Neural cell (in vitro differentiated cells): ENCODE data around the gene TMCO2. TPM values are rescaled to one million over a fixed set of nuclear protein-coding genes. Genes with fewer than 3 reads are reported as not detected.

Experiments used
- H2AFZ ChIP-seq: fragments of 200-600, 300-800 bp; sonication (generic), shearing (Covaris generic); 2 replicates; pipeline ENCODE4 v1.6.0; 2014; ENCODE audit warnings: low read depth, mild to moderate bottlenecking, antibody characterized with exemption, low read length, moderate library complexity
- H3F3A ChIP-seq: fragments of 200-600 bp; shearing (Covaris generic); 2 replicates; pipeline ENCODE4 v1.6.1; 2016; ENCODE audit warnings: mild to moderate bottlenecking, moderate library complexity, mixed read lengths, antibody characterized with exemption, low read length; ENCODE audit not compliant: insufficient read depth, poor library complexity, severe bottlenecking
- H3K27ac ChIP-seq: fragments of 200-600, 300-800 bp; sonication (generic), shearing (Covaris generic); 2 replicates; pipeline ENCODE4 v1.5.1; 2014; ENCODE audit warnings: mild to moderate bottlenecking, low read length, moderate library complexity
- H3K27me3 ChIP-seq: fragments of 300-800, 200-600 bp; sonication (generic), shearing (Covaris generic); 2 replicates; pipeline ENCODE4 v1.6.0; 2014; ENCODE audit warnings: mild to moderate bottlenecking, low read depth, low read length, moderate library complexity; ENCODE audit not compliant: insufficient read depth
- H3K36me3 ChIP-seq: fragments of 300-800, 200-600 bp; sonication (generic), shearing (Covaris generic); 2 replicates; pipeline ENCODE4 v1.5.1; 2014; ENCODE audit warnings: mild to moderate bottlenecking, antibody characterized with exemption, low read length, moderate library complexity; ENCODE audit not compliant: insufficient read depth
- H3K4me2 ChIP-seq: fragments of 300-800, 200-600 bp; sonication (generic), shearing (Covaris generic); 2 replicates; pipeline ENCODE4 v1.6.0; 2014; ENCODE audit warnings: mild to moderate bottlenecking, low read length
- H3K4me3 ChIP-seq: fragments of 300-800, 200-600 bp; sonication (generic), shearing (Covaris generic); 2 replicates; pipeline ENCODE4 v1.5.1; 2014; ENCODE audit warnings: mild to moderate bottlenecking, low read length, moderate library complexity
- H3K79me2 ChIP-seq: fragments of 200-600 bp; shearing (Covaris generic); replicated peaks from 2 replicates; pipeline ENCODE4 v1.6.0; 2014; ENCODE audit warnings: mild to moderate bottlenecking, low read length, moderate library complexity; ENCODE audit not compliant: insufficient read depth
- H3K9ac ChIP-seq: fragments of 300-800, 200-600 bp; sonication (generic), shearing (Covaris generic); 2 replicates; pipeline ENCODE4 v1.6.1; 2016; ENCODE audit warnings: mild to moderate bottlenecking, low read length, mixed read lengths
- H3K9me2 ChIP-seq: fragments of 200-600 bp; shearing (Covaris generic); 2 replicates; pipeline ENCODE4 v1.6.1; 2016; ENCODE audit warnings: mild to moderate bottlenecking, low read length, mixed read lengths; ENCODE audit not compliant: insufficient read depth
- H3K9me3 ChIP-seq: fragments of 200-600, 300-800 bp; sonication (generic), shearing (Covaris generic); 2 replicates; pipeline ENCODE4 v1.6.1; 2016; ENCODE audit warnings: mild to moderate bottlenecking, mixed run types, low read length, moderate library complexity, mixed read lengths
- H4K20me1 ChIP-seq: fragments of 200-600 bp; shearing (Covaris generic); 2 replicates; pipeline ENCODE4 v1.6.1; 2016; ENCODE audit warnings: mild to moderate bottlenecking, mixed run types; ENCODE audit not compliant: insufficient read depth
- EP300 ChIP-seq: fragments of 450-650 bp; conservative IDR thresholded peaks from 2 replicates; pipeline ENCODE4 v1.6.1; 2014; ENCODE audit warnings: antibody characterized with exemption, mild to moderate bottlenecking, moderate library complexity; ENCODE audit not compliant: poor library complexity, severe bottlenecking
- EZH2 ChIP-seq: fragments of 200-600, 300-800 bp; shearing (Covaris generic), sonication (generic); IDR thresholded peaks from 2 replicates; pipeline ENCODE4 v1.6.1; 2014; ENCODE audit warnings: antibody characterized with exemption, low read length, borderline replicate concordance, mild to moderate bottlenecking; ENCODE audit not compliant: insufficient read depth, poor library complexity, severe bottlenecking
- MXI1 ChIP-seq: fragments of 450-650 bp; conservative IDR thresholded peaks from 2 replicates; pipeline ENCODE4 v1.6.1; 2014; ENCODE audit warnings: antibody characterized with exemption, mild to moderate bottlenecking; ENCODE audit not compliant: poor library complexity, severe bottlenecking
- POLR2AphosphoS5 ChIP-seq: IDR thresholded peaks from 2 replicates; pipeline ENCODE4 v1.6.1; 2012
- RAD21 ChIP-seq: fragments of 450-650 bp; conservative IDR thresholded peaks from 2 replicates; pipeline ENCODE4 v1.6.1; 2014; ENCODE audit warnings: antibody characterized with exemption, mild to moderate bottlenecking, moderate library complexity
- SMC3 ChIP-seq: fragments of 450-650 bp; conservative IDR thresholded peaks from 2 replicates; pipeline ENCODE4 v1.6.1; 2014; ENCODE audit warnings: antibody characterized with exemption, mild to moderate bottlenecking, moderate library complexity; ENCODE audit not compliant: poor library complexity
- TAF1 ChIP-seq: IDR thresholded peaks from 2 replicates; pipeline ENCODE4 v1.6.1; 2012; ENCODE audit warnings: low read depth
- polyA plus RNA-seq: library from polyadenylated mRNA; depleted of rRNA; stranded (reverse); fragments of >200 nt; gene quantifications from 2 replicates; pipeline ENCODE4 v1.2.3, GENCODE V29; 2014
- TF ChIP-seq, protein P1 (sequence below): fragments of 450-650 bp; IDR thresholded peaks from 2 replicates; pipeline ENCODE4 v1.5.1; 2014; ENCODE audit warnings: antibody characterized with exemption, mild to moderate bottlenecking, moderate library complexity; ENCODE audit not compliant: poor library complexity, severe bottlenecking
- TF ChIP-seq, protein P2 (sequence below): IDR thresholded peaks from 2 replicates; pipeline ENCODE4 v1.6.1; 2012; ENCODE audit warnings: borderline replicate concordance

The TMCO2 gene
- polyA plus RNA-seq, 1 donor from 2014 or later, result not detected

DNA sequence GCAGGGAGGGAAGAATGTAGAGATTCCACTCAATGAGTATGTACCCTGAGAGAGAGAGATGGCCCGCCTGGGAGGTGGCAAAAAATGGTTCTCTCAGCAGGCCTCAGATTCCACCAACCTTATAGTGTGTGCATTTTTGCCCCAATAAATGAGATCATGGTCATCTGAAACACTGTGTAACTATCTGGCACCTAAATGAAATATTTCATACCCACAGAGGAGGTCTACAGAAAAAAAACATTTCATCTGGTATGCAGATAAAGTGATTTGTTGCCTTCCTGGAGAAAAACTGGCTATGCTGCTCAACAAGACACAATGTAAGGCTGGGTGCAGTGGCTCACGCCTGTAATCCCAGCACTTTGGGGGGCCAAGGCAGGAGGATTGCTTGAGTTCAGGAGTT is 4.9 kb downstream of the TMCO2 start:
- no peaks in the 10 kb centered on the region for H3K27me3 ChIP-seq
- no peaks in the 10 kb centered on the region for H3F3A ChIP-seq
- TF ChIP-seq POLR2AphosphoS5, result no peak
- no peak for TF ChIP-seq SMC3
- TF ChIP-seq, protein P1, sequence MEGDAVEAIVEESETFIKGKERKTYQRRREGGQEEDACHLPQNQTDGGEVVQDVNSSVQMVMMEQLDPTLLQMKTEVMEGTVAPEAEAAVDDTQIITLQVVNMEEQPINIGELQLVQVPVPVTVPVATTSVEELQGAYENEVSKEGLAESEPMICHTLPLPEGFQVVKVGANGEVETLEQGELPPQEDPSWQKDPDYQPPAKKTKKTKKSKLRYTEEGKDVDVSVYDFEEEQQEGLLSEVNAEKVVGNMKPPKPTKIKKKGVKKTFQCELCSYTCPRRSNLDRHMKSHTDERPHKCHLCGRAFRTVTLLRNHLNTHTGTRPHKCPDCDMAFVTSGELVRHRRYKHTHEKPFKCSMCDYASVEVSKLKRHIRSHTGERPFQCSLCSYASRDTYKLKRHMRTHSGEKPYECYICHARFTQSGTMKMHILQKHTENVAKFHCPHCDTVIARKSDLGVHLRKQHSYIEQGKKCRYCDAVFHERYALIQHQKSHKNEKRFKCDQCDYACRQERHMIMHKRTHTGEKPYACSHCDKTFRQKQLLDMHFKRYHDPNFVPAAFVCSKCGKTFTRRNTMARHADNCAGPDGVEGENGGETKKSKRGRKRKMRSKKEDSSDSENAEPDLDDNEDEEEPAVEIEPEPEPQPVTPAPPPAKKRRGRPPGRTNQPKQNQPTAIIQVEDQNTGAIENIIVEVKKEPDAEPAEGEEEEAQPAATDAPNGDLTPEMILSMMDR, result no peak
- no peak for TF ChIP-seq MXI1
- no peak for TF ChIP-seq RAD21
- TF ChIP-seq EZH2, result no peak
- TF ChIP-seq, protein P2, sequence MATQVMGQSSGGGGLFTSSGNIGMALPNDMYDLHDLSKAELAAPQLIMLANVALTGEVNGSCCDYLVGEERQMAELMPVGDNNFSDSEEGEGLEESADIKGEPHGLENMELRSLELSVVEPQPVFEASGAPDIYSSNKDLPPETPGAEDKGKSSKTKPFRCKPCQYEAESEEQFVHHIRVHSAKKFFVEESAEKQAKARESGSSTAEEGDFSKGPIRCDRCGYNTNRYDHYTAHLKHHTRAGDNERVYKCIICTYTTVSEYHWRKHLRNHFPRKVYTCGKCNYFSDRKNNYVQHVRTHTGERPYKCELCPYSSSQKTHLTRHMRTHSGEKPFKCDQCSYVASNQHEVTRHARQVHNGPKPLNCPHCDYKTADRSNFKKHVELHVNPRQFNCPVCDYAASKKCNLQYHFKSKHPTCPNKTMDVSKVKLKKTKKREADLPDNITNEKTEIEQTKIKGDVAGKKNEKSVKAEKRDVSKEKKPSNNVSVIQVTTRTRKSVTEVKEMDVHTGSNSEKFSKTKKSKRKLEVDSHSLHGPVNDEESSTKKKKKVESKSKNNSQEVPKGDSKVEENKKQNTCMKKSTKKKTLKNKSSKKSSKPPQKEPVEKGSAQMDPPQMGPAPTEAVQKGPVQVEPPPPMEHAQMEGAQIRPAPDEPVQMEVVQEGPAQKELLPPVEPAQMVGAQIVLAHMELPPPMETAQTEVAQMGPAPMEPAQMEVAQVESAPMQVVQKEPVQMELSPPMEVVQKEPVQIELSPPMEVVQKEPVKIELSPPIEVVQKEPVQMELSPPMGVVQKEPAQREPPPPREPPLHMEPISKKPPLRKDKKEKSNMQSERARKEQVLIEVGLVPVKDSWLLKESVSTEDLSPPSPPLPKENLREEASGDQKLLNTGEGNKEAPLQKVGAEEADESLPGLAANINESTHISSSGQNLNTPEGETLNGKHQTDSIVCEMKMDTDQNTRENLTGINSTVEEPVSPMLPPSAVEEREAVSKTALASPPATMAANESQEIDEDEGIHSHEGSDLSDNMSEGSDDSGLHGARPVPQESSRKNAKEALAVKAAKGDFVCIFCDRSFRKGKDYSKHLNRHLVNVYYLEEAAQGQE, result no peak
- TF ChIP-seq EP300, result no peak

DNA sequence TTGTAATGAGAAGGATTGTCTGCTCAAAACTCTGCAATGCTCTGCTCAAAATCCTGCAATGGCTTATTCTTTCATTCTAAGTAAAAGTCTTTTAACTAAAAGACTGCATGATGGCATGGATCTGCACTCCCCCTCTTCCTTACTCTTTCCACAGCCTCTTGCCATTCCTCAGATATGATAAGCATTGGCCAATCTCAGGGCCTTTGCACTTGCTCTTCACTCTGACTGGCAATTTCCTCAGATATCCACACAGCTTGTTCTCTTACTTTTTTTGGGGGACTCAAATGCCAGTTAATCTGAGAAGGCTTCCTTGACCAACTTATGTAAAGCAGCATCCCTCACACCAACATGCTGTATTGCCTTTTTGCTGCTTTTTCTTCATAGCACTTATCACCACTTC is 7.5 kb downstream of the TMCO2 start:
- Histone ChIP-seq H3K9me3 (no peaks in the 10 kb centered on the region), H4K20me1 (no peaks in the 10 kb centered on the region), H3K9ac (no peak overlapping the region), H3K36me3 (no peaks in the 10 kb centered on the region), H3K27ac (no peak overlapping the region), H3K4me3 (no peak overlapping the region), H3K27me3 (no peaks in the 10 kb centered on the region), H3K79me2 (peaks cover 31% of the 10 kb centered on the region), H2AFZ (no peak overlapping the region), H3K4me2 (no peak overlapping the region), H3K9me2 (no peaks in the 10 kb centered on the region), H3F3A (no peaks in the 10 kb centered on the region)
- TF ChIP-seq SMC3 (no peak), POLR2AphosphoS5 (no peak), MXI1 (no peak), RAD21 (no peak), TAF1 (no peak), EZH2 (no peak), EP300 (no peak)
- TF ChIP-seq, protein P1, result no peak
- TF ChIP-seq, protein P2, result no peak

More for the DNA sequence above, 4.9 kb downstream of the TMCO2 start:
- peaks cover 17% of the 10 kb centered on the region for H3K79me2 ChIP-seq
- no peaks in the 10 kb centered on the region for H3K9me3 ChIP-seq
- no peaks in the 10 kb centered on the region for H4K20me1 ChIP-seq
- H3K4me2 ChIP-seq, result no peak overlapping the region
- H3K27ac ChIP-seq, result no peak overlapping the region
- H3K9ac ChIP-seq, result no peak overlapping the region
- H3K9me2 ChIP-seq, result no peaks in the 10 kb centered on the region
- H2AFZ ChIP-seq, result no peak overlapping the region
- no peaks in the 10 kb centered on the region for H3K36me3 ChIP-seq
- H3K4me3 ChIP-seq, result no peak overlapping the region
